Activated T-helper 9 cell treated with anti-CD3 and anti-CD28 coated beads, Interleukin-2, amount 50 U/mL, for 16 hours (primary cell): Measurements from ENCODE around the gene ANKRD11.
"Not testable (repeated sequence)": the region's sequence is repeated elsewhere in the genome, so short reads cannot be mapped to it uniquely, and the experiment has no call there.

Source experiments
- DNase-seq: peaks from one replicate; pipeline ENCODE4 v3.0.0-alpha.2; 2020; ENCODE audit warnings: low read depth

ANKRD11 gene

DNA sequence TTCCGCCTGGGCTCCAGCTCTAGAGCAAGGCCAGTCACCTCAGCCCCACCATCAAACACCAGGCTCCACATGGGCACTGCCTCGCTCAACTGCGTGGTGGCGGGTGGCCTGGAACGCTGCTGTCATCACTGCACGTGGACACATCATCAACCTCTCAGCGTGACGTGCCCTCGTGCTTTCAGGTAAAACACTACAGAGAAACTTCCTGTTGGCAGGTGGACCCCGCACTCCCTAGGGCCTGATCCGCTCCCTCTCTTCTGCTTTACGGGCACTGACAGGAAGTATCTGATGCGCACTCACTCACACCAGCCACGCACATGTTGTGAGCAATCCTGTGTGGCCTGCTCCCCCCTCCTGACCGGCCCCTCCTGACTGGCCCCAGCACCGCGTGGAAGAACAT lies 87.4 kb downstream of the ANKRD11 start:
- no peak for DNase-seq

DNA sequence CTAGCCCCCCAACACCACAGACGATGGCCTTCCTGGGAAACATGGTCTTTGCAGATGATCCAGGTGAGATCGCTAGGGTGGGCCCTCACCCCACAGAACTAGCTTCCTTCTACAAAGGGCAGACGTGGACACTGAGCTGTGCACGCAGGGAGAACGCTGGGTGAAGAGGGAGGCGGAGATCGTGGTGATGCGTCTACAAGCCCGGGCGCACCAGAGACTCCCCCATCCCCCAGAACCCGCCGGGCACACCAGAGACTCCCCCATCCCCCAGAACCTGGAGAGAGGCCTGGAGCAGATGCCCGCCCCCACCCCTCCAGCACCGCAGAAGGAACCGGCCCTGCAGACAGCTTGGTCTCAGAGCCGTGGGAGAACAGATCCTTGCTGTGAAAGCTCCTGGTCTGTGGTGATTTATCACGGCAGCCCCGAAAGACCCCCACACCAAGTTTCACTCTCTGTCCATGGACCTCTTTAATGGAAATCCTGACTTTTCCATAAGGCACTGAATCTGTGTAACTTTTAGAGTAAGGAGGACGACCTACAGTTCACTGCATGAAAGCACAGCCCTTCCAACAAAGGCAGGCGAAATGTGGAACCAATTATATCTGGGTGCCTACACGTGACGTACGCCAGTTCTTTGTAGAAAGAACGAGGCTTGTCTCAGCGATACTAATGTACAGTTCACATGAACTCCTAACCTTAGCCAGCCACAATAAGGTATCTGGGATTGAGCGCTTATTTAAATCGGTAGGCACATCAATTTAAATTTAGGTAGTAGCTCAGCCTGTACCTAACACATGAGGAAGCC lies 88.5 kb downstream of the ANKRD11 start:
- no peak for DNase-seq

DNA sequence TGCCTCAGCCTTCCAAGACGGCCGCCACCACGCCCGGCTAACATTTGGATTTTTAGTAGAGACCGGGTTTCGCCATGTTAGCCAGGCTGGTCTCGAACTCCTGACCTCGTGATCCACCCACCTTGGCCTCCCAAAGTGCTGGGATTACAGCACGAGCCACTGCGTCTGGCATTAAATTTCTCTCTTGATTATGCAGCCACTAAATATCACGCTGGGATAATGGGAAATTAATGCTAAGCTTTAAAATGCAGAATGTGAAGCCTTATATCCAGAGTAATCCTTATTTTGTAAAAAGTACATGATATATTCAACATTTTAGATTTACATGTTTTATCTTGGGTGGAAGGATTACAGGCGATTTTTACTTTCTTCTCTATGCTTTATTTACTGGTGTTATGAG lies 89.2 kb downstream of the ANKRD11 start:
- no peak for DNase-seq

DNA sequence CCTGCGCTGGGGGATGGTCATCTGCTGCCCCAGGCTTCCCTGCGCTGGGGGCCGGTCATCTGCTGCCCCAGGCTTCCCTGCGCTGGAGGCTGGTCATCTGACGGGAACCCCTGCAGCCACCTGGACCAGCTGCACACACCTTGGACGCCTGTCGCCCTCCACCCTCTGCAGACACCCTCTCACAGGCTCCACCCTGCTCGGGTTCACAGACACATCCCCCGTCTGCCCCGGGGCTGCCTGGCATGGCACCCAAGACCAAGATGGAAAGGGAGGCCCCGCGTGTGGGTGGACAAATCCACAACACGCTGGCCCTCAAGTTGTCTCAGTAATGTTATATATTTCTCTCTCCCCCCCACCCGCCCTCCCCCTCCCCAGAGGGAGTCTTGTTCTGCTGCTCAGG lies 89.6 kb downstream of the ANKRD11 start:
- no peak for DNase-seq

DNA sequence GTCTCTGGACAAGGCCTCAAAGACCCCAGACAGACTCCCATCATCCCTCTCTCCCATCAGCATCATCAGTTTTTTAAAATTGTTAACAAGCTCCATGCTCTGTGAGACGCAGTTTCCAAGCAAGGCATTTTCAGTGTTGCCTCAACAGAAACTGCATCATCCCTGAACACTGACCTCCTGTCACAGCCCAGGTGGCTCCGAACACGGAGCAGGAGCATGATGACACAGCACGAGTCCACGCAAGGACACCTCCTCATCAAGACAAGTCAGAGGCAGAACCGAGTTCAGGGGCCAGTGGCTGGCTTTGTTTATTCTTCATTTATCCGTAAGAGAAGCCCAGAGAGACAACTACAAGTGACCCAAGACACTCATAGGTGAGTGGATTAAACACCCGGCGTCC lies 91.4 kb downstream of the ANKRD11 start:
- DNase-seq: no peak

DNA sequence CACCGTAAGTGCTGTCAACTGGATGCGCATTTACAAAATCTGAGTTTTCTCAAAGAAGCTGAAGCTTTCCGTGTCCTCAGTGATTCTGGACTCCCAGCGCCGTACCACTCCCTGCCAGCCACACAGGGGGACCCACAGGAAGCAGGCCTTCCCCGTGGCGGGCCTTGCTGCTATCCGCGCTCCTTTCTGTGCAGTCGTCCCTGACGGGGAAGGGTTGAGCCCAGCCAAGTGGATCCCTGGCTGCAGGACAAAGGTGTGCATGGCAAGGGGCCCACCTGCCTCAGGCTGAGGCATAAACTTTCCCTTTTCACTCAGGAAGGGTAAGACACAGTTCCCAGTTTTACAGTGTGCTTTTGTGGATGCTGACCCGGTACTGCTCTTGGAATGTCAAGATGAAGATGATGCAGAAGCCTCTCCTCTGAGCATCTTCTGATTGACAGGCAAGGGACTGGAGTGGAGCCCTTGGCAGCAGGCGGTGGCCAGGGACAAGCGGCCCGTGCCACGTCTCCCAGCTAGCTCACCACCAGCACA lies 93.0 kb downstream of the ANKRD11 start:
- DNase-seq: no peak

DNA sequence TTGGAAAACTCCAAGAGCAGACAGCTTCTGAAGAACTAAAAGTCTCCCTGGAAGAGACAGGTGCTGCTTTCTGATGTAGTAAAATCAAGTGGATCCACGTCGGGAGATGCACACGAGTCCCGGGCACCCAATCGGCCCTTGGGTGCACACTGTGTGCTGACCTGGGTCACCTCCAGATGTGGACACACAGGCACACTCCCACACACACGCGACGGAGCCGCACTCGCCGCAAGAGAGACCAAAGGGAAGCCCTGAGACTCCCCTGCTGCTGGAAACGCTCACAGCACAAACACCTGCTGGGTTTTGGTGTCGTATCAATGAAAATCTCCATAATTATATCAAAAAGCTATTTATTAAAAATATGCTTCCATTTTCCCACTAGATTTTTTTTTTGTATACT lies 94.2 kb downstream of the ANKRD11 start:
- DNase-seq: no peak

DNA sequence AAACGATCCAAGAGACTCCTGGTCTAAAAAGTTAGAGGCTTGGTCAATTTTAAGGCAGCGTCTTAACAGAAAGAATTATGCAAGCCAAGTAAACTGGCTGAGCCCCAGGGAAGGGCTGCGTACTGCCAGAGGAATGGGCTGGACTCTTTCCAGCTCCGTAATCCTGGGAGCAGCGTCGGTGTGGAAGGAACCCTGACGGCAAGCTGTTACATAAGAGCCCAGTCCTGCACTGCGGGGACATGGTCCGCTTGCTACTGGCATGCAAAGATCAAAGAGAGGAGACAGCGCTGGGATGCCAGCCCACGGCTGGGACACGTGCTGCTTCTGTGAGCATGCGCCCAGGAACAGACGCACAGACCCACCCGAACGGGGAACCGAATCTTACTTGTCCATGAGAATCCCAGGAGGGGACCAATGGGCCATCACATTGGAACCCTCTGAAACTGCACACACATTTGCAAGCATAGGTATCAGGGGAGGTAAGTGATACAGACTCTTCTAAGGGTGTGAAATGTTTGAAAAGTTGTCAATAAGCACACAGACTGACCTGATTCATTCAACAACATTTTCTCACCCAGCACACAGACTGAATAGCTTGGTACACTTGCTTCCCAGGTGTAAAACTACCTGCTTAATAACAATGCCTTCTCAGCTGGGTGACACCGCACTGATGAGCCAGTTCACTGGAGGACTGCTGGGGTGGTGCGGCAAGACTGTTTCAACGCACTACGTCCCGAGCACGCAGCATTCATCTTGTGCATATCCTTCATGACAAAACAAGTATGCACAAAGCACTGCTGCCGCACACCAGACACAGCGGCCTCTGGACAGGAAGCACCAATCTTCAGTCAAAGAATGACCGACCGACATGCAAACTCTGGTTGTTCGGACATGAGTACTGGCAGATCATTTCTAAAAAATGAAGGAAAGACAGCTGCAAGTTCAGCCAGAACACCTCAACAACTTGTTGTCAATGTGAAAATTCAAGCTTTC lies 94.9 kb downstream of the ANKRD11 start:
- no peak for DNase-seq

DNA sequence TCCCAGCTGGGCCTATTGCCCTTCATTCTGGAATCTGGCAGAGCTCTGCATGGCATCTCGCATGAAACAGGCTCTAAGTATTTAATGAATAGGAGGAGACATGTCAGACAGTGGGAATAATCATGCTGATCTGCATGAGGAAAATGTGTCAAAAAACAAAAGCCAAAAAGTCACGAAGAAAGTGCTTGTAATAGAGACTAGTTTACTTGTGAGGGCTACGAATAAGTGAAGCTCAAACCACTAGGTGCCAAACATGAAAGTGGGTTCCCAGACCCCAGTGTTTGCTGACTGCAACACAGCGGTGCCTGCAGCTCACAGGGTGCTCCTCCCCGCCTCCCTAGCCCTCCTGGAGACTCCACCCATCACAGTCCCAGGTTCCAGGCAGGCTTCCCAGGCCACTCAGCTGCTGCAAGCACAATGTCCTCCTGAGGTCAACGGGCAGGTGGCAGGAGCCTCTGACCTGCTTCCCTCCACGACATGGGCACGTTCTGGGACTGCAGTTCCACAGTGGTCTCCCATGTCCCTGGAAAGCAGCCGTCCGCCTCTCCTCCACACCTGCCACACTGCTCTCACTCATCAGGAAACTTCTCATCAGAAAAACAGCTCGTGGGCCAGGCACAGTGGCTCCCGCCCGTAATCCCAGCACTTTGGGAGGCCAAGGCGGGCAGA lies 96.5 kb downstream of the ANKRD11 start:
- no peak for DNase-seq

DNA sequence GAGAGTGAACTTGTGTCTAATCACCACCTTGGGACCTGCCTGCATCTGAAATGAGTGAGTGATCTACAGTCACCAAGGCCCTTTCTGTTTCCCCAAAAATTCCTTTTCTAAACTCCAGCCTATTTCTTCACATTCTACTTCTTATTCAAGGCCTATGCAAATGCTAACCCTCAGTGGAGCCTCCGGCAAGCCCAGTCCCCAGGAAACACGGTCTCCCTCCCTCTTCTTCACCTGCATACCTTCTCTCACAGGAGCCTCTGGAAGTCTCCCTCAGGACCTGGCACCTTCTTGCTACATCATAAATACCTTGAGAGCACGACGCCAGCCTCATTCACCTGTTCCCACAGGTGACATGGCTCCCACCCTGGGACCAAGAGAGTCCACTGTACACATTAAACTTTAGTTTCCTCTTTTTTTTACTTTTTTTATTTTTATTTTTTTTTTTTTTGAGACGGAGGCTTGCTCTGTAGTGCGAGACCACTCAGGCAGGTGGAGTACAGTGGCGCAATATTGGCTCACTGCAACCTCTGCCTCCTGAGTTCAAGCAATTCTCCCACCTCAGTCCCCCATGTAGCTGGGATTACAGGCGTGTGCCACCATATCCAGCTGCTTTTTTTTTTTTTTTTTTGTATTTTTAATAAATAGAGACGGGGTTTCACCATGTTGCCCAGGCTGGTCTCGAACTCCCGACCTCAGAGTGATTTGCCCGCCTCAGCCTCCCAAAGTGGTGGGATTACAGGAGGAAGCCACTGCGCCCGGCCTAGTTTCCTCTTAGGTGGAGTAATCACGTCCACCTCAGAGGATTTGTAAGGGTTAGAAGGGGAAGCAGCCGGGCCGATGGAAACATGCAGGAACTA lies 97.3 kb downstream of the ANKRD11 start:
- DNase-seq: no peak

DNA sequence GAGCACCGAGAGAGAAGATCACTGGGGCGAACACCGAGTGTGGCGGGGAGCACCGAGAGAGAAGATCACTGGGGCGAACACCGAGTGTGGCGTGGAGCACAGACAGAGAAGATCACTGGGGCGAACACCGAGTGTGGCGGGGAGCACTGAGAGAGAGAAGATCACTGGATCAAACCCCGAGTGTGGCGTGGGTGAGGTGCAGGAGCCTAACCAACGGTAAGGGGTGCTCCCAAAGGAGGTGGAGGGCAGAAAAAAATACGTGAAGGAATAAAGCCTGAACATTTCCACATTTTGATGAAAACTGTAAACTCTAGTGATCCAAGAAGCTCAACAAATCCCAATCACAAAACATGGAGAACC lies 100.2 kb downstream of the ANKRD11 start:
- not testable (repeated sequence) for DNase-seq

DNA sequence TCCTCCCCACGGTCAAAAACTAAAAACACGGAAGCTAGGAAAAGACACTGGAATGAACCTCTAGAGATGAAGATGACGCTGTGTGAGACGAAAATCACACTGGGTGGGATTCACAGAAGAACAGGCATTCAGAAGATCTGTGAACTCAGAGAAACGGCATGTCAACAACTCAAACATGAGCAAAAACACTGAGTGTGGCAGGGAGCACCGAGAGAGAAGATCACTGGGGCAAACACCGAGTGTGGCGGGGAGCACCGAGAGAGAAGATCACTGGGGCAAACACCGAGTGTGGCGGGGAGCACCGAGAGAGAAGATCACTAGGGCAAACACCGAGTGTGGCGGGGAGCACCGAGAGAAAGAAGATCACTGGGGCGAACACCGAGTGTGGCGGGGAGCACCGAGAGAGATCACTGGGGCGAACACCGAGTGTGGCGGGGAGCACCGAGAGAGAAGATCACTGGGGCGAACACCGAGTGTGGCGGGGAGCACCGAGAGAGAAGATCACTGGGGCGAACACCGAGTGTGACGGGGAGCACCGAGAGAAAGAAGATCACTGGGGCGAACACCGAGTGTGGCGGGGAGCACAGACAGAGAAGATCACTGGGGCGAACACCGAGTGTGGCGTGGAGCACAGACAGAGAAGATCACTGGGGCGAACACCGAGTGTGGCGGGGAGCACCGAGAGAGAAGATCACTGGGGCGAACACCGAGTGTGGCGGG lies 100.7 kb downstream of the ANKRD11 start:
- DNase-seq: not testable (repeated sequence)

DNA sequence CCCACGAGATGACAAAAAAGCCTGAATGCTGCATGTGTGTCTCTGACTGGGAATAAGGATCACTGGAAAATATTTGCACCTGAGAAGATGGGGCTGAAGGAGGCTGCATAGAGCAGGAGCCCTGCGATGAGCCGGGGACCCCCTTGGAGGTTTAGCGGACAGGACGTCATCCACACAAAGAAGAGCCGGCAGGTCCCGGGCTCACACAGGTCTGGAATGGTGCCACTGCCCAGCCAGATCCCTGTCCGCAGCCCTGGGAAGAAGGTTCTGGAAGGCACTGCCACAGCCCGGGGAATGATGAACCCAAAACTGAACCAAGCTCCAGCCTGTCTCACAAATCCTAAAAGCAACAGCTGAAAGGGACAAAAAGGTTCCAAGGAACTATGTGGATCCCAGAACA lies 101.8 kb downstream of the ANKRD11 start:
- DNase-seq: no peak

DNA sequence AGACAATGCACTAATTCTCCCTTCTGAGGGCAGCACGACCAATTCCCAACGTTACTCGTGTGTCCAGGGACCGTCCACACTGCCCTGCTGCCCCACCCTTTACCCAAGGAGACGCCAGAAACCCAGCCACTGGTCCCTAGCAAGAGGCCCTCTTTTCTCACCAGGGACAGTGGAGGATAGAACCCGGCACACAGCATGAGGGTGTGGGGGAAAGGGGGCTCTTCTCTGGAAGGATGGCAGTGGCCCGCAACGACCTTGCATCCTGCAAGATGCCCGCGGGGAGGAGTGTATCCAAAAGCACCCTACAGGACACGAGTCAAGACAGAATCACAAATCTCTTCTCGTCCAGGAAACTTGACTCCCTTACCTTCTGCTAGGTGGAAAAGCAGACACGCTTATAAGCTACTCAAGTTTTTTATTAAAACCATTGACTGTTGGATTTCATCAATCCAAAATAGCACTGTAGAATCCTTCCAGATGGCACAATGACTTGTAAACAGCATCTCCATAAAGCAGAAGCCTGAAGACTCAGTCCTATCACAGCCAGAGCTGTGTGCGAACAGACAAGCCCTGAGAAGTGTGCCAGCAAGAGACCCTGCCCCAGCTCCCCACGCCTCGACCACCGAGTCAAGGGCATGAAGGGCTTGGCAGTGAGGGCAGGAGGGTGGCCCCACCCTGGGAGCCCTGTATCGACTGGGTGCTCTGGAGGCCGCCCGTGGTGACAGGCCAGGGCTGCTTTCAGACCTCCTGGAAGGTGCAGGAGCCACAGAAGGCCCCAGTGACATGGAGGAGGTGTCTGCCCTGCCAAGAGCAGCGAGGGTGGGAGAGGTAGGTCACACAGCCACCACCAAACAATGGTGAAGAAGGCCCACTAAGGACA lies 103.8 kb downstream of the ANKRD11 start:
- no peak for DNase-seq

DNA sequence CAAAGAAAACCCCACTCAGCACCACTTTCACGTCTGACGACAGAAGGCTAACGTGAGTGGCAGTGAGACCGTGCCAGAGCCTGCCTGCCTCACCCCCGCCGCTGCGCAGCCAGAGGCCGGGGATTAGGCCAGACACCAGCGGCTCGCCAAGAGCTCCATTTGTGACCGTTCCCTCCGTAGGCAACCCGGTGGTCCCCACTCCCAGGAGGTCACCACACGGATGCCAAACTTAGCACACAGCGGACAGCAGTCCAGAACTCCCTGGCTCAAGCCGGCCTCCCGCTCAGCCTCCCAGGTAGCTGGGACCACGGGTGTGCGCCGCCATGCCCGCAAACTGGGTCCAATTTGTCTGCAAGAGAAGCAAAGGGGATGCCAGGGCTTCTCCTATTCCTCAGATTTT lies 104.6 kb downstream of the ANKRD11 start:
- DNase-seq: no peak

DNA sequence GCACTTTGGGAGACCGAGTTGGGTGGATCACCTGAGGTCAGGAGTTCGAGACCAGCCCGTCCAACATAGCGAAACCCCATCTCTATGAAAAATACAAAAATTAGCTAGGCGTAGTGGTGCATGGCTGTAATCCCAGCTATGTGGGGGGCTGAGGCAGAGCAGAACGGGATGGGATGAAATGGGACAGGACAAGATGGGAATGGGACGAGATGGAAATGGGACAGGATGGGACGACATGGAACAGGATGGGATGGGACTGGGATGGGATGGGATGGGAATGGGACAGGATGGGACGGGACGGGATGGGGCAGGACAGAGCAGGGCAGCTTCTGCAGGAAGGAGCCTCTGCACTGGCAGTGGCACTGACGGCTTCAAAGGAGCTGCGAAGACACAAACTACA lies 106.1 kb downstream of the ANKRD11 start:
- no peak for DNase-seq

DNA sequence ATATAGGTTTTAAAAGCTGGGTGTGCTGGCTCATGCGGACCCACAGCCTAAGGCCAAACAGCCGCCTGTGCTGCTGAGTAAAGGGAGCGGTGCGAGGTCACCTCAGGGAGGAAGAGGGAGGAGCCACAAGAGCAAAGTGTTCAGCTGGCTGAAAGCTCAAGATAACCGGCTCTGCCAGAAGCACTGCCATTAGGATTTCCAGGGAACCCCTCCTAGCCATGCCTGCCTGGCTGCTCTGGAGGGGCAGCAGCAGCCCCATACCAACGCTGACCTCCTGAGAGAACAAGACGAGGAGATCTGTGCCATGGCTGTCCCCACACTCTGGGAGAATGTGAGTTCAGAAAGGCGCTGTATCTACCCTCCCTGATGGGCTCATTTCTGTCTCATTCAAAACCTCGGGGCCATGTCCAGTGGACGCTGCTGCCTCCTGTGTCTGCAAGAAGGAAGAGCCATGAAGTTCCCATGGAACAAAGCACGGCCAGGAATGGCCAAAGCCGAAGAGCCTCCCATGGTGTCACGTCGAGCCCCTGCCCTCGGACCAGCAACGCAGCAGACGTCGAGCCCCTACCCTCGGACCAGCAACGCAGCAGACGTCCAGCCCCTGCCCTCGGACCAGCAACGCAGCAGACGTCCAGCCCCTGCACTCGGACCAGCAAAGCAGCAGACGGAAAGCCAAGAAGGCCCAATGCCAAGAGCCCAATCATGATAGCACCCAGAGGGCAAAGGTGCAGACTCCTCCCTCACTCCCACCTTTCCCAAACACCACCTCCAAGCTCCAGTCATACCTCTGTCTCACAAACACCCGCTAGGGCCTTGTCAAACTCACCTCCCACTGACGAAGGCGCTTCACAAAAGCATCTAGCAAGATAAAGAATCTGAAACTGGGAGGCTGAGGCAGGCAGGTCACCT lies 107.0 kb downstream of the ANKRD11 start:
- no peak for DNase-seq

DNA sequence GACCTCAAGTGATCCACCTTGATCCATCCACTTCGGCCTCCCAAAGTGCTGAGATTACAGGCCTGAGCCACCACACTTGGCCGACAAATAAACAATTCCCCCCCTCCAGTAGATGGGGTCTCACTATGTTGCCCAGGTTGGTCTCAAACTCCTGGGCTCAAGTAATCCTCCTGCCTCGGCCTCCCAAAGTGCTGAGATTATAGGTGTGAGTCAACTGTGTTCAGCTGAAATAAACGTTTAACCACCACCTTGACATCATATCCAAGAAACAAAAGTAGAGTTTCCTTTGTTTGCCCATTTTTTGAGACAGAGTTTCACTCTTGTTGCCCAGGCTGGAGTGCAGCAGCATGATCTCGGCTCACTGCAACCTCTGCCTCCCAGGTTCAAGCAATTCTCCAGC lies 107.8 kb downstream of the ANKRD11 start:
- DNase-seq: not testable (repeated sequence)

DNA sequence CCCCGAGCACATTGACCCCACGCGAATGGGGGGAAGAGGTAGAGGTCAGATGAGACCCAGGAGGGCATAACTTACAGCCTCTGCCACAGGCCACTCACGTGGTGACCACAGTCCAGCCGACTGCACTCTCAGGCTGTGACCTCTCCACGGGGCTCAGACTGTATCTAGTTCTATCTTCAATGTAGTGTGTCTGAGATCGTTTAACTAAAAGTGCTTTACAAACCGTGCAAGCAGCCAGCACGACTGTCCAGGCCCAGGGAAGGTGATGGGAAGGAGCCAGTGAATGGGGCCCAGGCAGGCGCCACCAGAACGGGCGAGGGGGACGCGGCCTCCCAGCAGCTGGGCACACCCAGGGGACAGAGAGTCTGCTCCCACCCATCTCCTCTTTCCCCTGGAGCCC lies 108.6 kb downstream of the ANKRD11 start:
- no peak for DNase-seq
